GM23338 (cell line): ENCODE data around the gene GDA. TPM values are rescaled to one million over a fixed set of nuclear protein-coding genes. Genes with fewer than 3 reads are reported as not detected.

ENCODE experiments used
- ATAC-seq: fragments of 200-7000 bp; cut with Tn5 transposase; 3 replicates; pipeline ENCODE4 v1.9.1; 2020
- DNase-seq: peaks from one replicate; pipeline ENCODE4 v3.0.0-alpha.2; 2015; ENCODE audit warnings: low spot score
- H2AFZ ChIP-seq: fragments of 200-600 bp; sonication (generic); 2 replicates; pipeline ENCODE4 v1.8.0; 2016; ENCODE audit warnings: antibody characterized with exemption, mild to moderate bottlenecking, moderate library complexity
- H3F3A ChIP-seq: fragments of 200-600 bp; sonication (generic); replicated peaks from 2 replicates; pipeline ENCODE4 v1.8.0; 2017; ENCODE audit warnings: antibody characterized with exemption, mixed run types, low read depth
- H3K27ac ChIP-seq: fragments of 200-600 bp; sonication (generic); 2 replicates; pipeline ENCODE4 v1.6.1; 2016; ENCODE audit warnings: low read depth
- H3K27me3 ChIP-seq: fragments of 200-600 bp; sonication (generic); 2 replicates; pipeline ENCODE4 v1.8.0; 2016; ENCODE audit warnings: mild to moderate bottlenecking, mixed run types, moderate library complexity; ENCODE audit not compliant: insufficient read depth
- H3K36me3 ChIP-seq: fragments of 200-600 bp; sonication (generic); 2 replicates; pipeline ENCODE4 v1.8.0; 2016; ENCODE audit warnings: mild to moderate bottlenecking; ENCODE audit not compliant: insufficient read depth
- H3K4me1 ChIP-seq: fragments of 200-600 bp; sonication (generic); 2 replicates; pipeline ENCODE4 v1.8.0; 2016; ENCODE audit warnings: mild to moderate bottlenecking, moderate library complexity; ENCODE audit not compliant: insufficient read depth
- H3K4me2 ChIP-seq: fragments of 200-600 bp; sonication (generic); 2 replicates; pipeline ENCODE4 v1.7.1; 2017; ENCODE audit warnings: mixed run types
- H3K4me3 ChIP-seq: fragments of 200-600 bp; sonication (generic); 2 replicates; pipeline ENCODE4 v1.6.1; 2016; ENCODE audit warnings: mixed run types
- H3K79me2 ChIP-seq: fragments of 200-600 bp; sonication (generic); replicated peaks from 2 replicates; pipeline ENCODE4 v1.8.0; 2017; ENCODE audit warnings: mild to moderate bottlenecking; ENCODE audit not compliant: insufficient read depth
- H3K9me2 ChIP-seq: fragments of 200-600 bp; sonication (generic); 2 replicates; pipeline ENCODE4 v1.8.0; 2017; ENCODE audit not compliant: insufficient read depth
- H4K20me1 ChIP-seq: fragments of 200-600 bp; sonication (generic); replicated peaks from 2 replicates; pipeline ENCODE4 v1.8.0; 2017; ENCODE audit warnings: mild to moderate bottlenecking; ENCODE audit not compliant: insufficient read depth
- H3K27ac Mint-ChIP-seq: 2 replicates; pipeline ENCODE4 v1.8.0; 2020; ENCODE audit warnings: inconsistent platforms, mild to moderate bottlenecking, moderate library complexity, mixed read lengths
- H3K27me3 Mint-ChIP-seq: 3 replicates; pipeline ENCODE4 v1.8.0; 2022; ENCODE audit warnings: low read depth, mild to moderate bottlenecking, moderate library complexity, mixed read lengths, inconsistent platforms; ENCODE audit not compliant: insufficient read depth, poor library complexity
- H3K36me3 Mint-ChIP-seq: 3 replicates; pipeline ENCODE4 v1.8.0; 2021; ENCODE audit warnings: low read depth, mild to moderate bottlenecking, inconsistent platforms, moderate library complexity, mixed read lengths
- H3K4me1 Mint-ChIP-seq: 3 replicates; pipeline ENCODE4 v1.8.0; 2020; ENCODE audit warnings: mild to moderate bottlenecking, inconsistent platforms, mixed read lengths
- H3K4me3 Mint-ChIP-seq: 3 replicates; pipeline ENCODE4 v1.8.0; 2021; ENCODE audit warnings: moderate library complexity, mild to moderate bottlenecking, inconsistent platforms, mixed read lengths
- H3K9me3 Mint-ChIP-seq: 3 replicates; pipeline ENCODE4 v1.8.0; 2020; ENCODE audit warnings: moderate library complexity, mild to moderate bottlenecking, inconsistent platforms, mixed read lengths
- CREB1 ChIP-seq: fragments of 250-450 bp; sonication (Bioruptor Pico); IDR thresholded peaks from 2 replicates; pipeline ENCODE4 v1.5.0; 2020; ENCODE audit warnings: low read depth, mild to moderate bottlenecking, moderate library complexity
- EZH2 ChIP-seq: fragments of 200-600 bp; sonication (generic); IDR thresholded peaks from one replicate; pipeline ENCODE4 v1.8.0; 2017; ENCODE audit warnings: antibody characterized with exemption, mild to moderate bottlenecking, low read depth; ENCODE audit not compliant: unreplicated experiment
- EZH2phosphoT487 ChIP-seq: fragments of 200-600 bp; sonication (generic); IDR thresholded peaks from one replicate; pipeline ENCODE4 v1.8.1; 2018; ENCODE audit warnings: antibody characterized with exemption; ENCODE audit not compliant: unreplicated experiment
- JUNB ChIP-seq: IDR thresholded peaks from one replicate; pipeline ENCODE4 v1.6.1; 2016; ENCODE audit warnings: antibody characterized with exemption; ENCODE audit not compliant: unreplicated experiment
- NANOG ChIP-seq: IDR thresholded peaks from 2 replicates; pipeline ENCODE4 v1.6.1; 2016; ENCODE audit warnings: antibody characterized with exemption, borderline replicate concordance
- POLR2AphosphoS5 ChIP-seq: IDR thresholded peaks from 2 replicates; pipeline ENCODE4 v1.6.1; 2016; ENCODE audit warnings: antibody characterized with exemption, low read depth
- STAT1 ChIP-seq: IDR thresholded peaks from one replicate; pipeline ENCODE4 v1.6.1; 2016; ENCODE audit warnings: antibody characterized with exemption; ENCODE audit not compliant: unreplicated experiment
- ZNF114 ChIP-seq: fragments of 250-450 bp; sonication (Bioruptor Pico); IDR thresholded peaks from 2 replicates; pipeline ENCODE4 v1.5.0; 2020; ENCODE audit warnings: mild to moderate bottlenecking, moderate library complexity
- ZNF331 ChIP-seq: fragments of 250-450 bp; sonication (Bioruptor Pico); IDR thresholded peaks from 2 replicates; pipeline ENCODE4 v1.5.0; 2020; ENCODE audit warnings: low read depth, mild to moderate bottlenecking, moderate library complexity
- polyA plus RNA-seq: library from polyadenylated mRNA; unstranded; fragments of >200 nt; fragmentation: Nextera tagmentation; extraction: Ambion mirVana; gene quantifications from 2 replicates; pipeline ENCODE4 v1.2.1, GENCODE V29; 2016
- total RNA-seq: library from RNA; depleted of rRNA; stranded (reverse); fragments of >200 nt; shearing (Covaris generic); gene quantifications from 2 replicates; pipeline ENCODE4 v1.2.3, GENCODE V29; 2014
- TF ChIP-seq, protein P1 (sequence below): IDR thresholded peaks from one replicate; pipeline ENCODE4 v1.6.1; 2018; ENCODE audit warnings: antibody characterized with exemption; ENCODE audit not compliant: unreplicated experiment
- TF ChIP-seq, protein P2 (sequence below), 2 experiments: fragments of 200-600 bp in 1 of 2; sonication (generic) in 1 of 2; conservative IDR thresholded peaks; 2 replicates each; pipeline versions ENCODE4 v1.5.1 to v1.6.1; 2016 to 2017; ENCODE audit warnings: antibody characterized with exemption in 2 of 2, low read depth in 2 of 2, mild to moderate bottlenecking in 2 of 2, moderate library complexity in 1 of 2
- TF ChIP-seq, protein P3 (sequence below): IDR thresholded peaks from 2 replicates; pipeline ENCODE4 v1.6.1; 2016; ENCODE audit warnings: antibody characterized with exemption
- TF ChIP-seq, protein P4 (sequence below): fragments of 250-450 bp; sonication (Bioruptor Pico); IDR thresholded peaks from 2 replicates; pipeline ENCODE4 v1.5.0; 2020; ENCODE audit warnings: mild to moderate bottlenecking, moderate library complexity

GDA gene
- total and polyA plus RNA-seq, 2 experiments from 2014 or later, result 4.0 to 5.8 TPM

DNA sequence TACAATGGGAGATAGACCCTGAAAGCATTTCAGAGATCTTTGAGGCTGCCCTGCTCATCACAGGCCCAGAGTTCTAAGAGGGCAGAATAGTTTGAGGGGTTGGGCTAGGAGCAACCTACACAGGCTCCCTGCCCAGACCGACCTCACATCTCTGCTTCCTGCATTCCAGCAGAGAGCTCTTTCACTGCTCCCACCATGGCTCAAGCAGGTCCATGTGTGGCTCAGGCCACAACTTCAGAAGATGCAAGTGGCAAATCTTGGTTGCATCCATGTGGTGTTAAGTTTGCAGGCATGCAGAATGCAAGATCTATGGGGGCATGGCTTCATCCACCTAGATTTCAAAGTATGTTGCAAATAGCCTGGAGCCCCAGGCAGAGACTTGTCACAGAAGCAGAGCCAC is 39.0 kb downstream of the GDA start:
- H3K36me3 Mint-ChIP-seq, result no peaks in the 10 kb centered on the region
- no peak overlapping the region for H2AFZ ChIP-seq
- H3K4me3 Mint-ChIP-seq, result no peak overlapping the region
- H3K36me3 ChIP-seq, result peaks cover 4% of the 10 kb centered on the region; the same call in 1 of the 2 replicates
- no peaks in the 10 kb centered on the region for H3K27me3 ChIP-seq
- H3K9me2 ChIP-seq, result no peaks in the 10 kb centered on the region
- H3K4me3 ChIP-seq, result no peak overlapping the region
- H3K79me2 ChIP-seq, result no peaks in the 10 kb centered on the region
- H3F3A ChIP-seq, result no peaks in the 10 kb centered on the region
- H3K4me1 ChIP-seq, result no peaks in the 10 kb centered on the region
- ATAC-seq (peak; percentile 33; the same call in 2 of the 3 replicates), DNase-seq (peak; percentile 6)
- peaks cover 5% of the 10 kb centered on the region for H3K27me3 Mint-ChIP-seq
- no peak overlapping the region for H3K27ac ChIP-seq
- peaks cover 5% of the 10 kb centered on the region for H3K9me3 Mint-ChIP-seq
- no peak overlapping the region for H3K4me2 ChIP-seq
- TF ChIP-seq ZNF114 (CRISPR knock-in tag) (no peak), EZH2phosphoT487 (no peak), ZNF331 (no peak), NANOG (no peak), POLR2AphosphoS5 (no peak), CREB1 (CRISPR knock-in tag) (no peak), STAT1 (no peak), EZH2 (no peak), JUNB (no peak)
- TF ChIP-seq, protein P1, sequence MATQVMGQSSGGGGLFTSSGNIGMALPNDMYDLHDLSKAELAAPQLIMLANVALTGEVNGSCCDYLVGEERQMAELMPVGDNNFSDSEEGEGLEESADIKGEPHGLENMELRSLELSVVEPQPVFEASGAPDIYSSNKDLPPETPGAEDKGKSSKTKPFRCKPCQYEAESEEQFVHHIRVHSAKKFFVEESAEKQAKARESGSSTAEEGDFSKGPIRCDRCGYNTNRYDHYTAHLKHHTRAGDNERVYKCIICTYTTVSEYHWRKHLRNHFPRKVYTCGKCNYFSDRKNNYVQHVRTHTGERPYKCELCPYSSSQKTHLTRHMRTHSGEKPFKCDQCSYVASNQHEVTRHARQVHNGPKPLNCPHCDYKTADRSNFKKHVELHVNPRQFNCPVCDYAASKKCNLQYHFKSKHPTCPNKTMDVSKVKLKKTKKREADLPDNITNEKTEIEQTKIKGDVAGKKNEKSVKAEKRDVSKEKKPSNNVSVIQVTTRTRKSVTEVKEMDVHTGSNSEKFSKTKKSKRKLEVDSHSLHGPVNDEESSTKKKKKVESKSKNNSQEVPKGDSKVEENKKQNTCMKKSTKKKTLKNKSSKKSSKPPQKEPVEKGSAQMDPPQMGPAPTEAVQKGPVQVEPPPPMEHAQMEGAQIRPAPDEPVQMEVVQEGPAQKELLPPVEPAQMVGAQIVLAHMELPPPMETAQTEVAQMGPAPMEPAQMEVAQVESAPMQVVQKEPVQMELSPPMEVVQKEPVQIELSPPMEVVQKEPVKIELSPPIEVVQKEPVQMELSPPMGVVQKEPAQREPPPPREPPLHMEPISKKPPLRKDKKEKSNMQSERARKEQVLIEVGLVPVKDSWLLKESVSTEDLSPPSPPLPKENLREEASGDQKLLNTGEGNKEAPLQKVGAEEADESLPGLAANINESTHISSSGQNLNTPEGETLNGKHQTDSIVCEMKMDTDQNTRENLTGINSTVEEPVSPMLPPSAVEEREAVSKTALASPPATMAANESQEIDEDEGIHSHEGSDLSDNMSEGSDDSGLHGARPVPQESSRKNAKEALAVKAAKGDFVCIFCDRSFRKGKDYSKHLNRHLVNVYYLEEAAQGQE, result no peak
- TF ChIP-seq, protein P2, sequence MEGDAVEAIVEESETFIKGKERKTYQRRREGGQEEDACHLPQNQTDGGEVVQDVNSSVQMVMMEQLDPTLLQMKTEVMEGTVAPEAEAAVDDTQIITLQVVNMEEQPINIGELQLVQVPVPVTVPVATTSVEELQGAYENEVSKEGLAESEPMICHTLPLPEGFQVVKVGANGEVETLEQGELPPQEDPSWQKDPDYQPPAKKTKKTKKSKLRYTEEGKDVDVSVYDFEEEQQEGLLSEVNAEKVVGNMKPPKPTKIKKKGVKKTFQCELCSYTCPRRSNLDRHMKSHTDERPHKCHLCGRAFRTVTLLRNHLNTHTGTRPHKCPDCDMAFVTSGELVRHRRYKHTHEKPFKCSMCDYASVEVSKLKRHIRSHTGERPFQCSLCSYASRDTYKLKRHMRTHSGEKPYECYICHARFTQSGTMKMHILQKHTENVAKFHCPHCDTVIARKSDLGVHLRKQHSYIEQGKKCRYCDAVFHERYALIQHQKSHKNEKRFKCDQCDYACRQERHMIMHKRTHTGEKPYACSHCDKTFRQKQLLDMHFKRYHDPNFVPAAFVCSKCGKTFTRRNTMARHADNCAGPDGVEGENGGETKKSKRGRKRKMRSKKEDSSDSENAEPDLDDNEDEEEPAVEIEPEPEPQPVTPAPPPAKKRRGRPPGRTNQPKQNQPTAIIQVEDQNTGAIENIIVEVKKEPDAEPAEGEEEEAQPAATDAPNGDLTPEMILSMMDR (conservative IDR thresholded peaks at IDR 0.05; ENCODE audit: low read depth in 2 of 2), result no peak
- TF ChIP-seq, protein P3, sequence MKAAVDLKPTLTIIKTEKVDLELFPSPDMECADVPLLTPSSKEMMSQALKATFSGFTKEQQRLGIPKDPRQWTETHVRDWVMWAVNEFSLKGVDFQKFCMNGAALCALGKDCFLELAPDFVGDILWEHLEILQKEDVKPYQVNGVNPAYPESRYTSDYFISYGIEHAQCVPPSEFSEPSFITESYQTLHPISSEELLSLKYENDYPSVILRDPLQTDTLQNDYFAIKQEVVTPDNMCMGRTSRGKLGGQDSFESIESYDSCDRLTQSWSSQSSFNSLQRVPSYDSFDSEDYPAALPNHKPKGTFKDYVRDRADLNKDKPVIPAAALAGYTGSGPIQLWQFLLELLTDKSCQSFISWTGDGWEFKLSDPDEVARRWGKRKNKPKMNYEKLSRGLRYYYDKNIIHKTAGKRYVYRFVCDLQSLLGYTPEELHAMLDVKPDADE, result no peak
- TF ChIP-seq, protein P4, sequence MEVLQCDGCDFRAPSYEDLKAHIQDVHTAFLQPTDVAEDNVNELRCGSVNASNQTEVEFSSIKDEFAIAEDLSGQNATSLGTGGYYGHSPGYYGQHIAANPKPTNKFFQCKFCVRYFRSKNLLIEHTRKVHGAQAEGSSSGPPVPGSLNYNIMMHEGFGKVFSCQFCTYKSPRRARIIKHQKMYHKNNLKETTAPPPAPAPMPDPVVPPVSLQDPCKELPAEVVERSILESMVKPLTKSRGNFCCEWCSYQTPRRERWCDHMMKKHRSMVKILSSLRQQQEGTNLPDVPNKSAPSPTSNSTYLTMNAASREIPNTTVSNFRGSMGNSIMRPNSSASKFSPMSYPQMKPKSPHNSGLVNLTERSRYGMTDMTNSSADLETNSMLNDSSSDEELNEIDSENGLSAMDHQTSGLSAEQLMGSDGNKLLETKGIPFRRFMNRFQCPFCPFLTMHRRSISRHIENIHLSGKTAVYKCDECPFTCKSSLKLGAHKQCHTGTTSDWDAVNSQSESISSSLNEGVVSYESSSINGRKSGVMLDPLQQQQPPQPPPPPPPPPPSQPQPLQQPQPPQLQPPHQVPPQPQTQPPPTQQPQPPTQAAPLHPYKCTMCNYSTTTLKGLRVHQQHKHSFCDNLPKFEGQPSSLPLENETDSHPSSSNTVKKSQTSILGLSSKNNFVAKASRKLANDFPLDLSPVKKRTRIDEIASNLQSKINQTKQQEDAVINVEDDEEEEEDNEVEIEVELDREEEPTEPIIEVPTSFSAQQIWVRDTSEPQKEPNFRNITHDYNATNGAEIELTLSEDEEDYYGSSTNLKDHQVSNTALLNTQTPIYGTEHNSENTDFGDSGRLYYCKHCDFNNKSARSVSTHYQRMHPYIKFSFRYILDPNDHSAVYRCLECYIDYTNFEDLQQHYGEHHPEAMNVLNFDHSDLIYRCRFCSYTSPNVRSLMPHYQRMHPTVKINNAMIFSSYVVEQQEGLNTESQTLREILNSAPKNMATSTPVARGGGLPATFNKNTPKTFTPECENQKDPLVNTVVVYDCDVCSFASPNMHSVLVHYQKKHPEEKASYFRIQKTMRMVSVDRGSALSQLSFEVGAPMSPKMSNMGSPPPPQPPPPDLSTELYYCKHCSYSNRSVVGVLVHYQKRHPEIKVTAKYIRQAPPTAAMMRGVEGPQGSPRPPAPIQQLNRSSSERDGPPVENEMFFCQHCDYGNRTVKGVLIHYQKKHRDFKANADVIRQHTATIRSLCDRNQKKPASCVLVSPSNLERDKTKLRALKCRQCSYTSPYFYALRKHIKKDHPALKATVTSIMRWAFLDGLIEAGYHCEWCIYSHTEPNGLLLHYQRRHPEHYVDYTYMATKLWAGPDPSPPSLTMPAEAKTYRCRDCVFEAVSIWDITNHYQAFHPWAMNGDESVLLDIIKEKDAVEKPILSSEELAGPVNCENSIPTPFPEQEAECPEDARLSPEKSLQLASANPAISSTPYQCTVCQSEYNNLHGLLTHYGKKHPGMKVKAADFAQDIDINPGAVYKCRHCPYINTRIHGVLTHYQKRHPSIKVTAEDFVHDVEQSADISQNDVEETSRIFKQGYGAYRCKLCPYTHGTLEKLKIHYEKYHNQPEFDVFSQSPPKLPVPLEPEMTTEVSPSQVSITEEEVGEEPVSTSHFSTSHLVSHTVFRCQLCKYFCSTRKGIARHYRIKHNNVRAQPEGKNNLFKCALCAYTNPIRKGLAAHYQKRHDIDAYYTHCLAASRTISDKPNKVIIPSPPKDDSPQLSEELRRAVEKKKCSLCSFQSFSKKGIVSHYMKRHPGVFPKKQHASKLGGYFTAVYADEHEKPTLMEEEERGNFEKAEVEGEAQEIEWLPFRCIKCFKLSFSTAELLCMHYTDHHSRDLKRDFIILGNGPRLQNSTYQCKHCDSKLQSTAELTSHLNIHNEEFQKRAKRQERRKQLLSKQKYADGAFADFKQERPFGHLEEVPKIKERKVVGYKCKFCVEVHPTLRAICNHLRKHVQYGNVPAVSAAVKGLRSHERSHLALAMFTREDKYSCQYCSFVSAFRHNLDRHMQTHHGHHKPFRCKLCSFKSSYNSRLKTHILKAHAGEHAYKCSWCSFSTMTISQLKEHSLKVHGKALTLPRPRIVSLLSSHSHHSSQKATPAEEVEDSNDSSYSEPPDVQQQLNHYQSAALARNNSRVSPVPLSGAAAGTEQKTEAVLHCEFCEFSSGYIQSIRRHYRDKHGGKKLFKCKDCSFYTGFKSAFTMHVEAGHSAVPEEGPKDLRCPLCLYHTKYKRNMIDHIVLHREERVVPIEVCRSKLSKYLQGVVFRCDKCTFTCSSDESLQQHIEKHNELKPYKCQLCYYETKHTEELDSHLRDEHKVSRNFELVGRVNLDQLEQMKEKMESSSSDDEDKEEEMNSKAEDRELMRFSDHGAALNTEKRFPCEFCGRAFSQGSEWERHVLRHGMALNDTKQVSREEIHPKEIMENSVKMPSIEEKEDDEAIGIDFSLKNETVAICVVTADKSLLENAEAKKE (CRISPR knock-in tag), result no peak
- no peaks in the 10 kb centered on the region; the same call in 2 of the 3 replicates for H3K4me1 Mint-ChIP-seq
- H4K20me1 ChIP-seq, result no peaks in the 10 kb centered on the region
- no peak overlapping the region for H3K27ac Mint-ChIP-seq
